ENCODE results near the gene PRIMA1.

PRIMA1 gene

GRCh38 chr14:93708800-93709199 lies 79.5 kb downstream of the PRIMA1 start:
- DNase-seq, result no peak

- DNase-seq, result no peak
Observed at GRCh38 chr14:93708311-93708734, 80.0 kb downstream of the PRIMA1 start.

GRCh38 chr14:93707475-93707874 lies 80.8 kb downstream of the PRIMA1 start:
- no peak for DNase-seq

GRCh38 chr14:93706360-93706955 lies 81.8 kb downstream of the PRIMA1 start:
- DNase-seq, result no peak

- no peak for DNase-seq
Observed at GRCh38 chr14:93705513-93706156, 82.7 kb downstream of the PRIMA1 start.

GRCh38 chr14:93703941-93704340 lies 84.3 kb downstream of the PRIMA1 start:
- DNase-seq, result no peak

- DNase-seq, result no peak
Observed at GRCh38 chr14:93702946-93703345, 85.3 kb downstream of the PRIMA1 start.

- no peak for DNase-seq
Observed at GRCh38 chr14:93701562-93701961, 86.7 kb downstream of the PRIMA1 start.

GRCh38 chr14:93700928-93701327 lies 87.4 kb downstream of the PRIMA1 start:
- no peak for DNase-seq

GRCh38 chr14:93693914-93694313 lies 94.4 kb downstream of the PRIMA1 start:
- no peak for DNase-seq

GRCh38 chr14:93691042-93691780 lies 97.1 kb downstream of the PRIMA1 start:
- no peak for DNase-seq

GRCh38 chr14:93690146-93690545 lies 98.1 kb downstream of the PRIMA1 start:
- no peak for DNase-seq

- no peak for DNase-seq
Observed at GRCh38 chr14:93688820-93689219, 99.5 kb downstream of the PRIMA1 start.

GRCh38 chr14:93688239-93688666 lies 100.0 kb downstream of the PRIMA1 start:
- DNase-seq, result no peak

- DNase-seq, result no peak
Observed at GRCh38 chr14:93686268-93686667, 102.0 kb downstream of the PRIMA1 start.

GRCh38 chr14:93685121-93685895 lies 103.0 kb downstream of the PRIMA1 start:
- DNase-seq, result no peak

GRCh38 chr14:93683226-93683625 lies 105.1 kb downstream of the PRIMA1 start:
- no peak for DNase-seq

GRCh38 chr14:93682459-93682858 lies 105.8 kb downstream of the PRIMA1 start:
- no peak for DNase-seq

- DNase-seq, result no peak
Observed at GRCh38 chr14:93676416-93676958, 111.8 kb downstream of the PRIMA1 start.

- no peak for DNase-seq
Observed at GRCh38 chr14:93675651-93676050, 112.6 kb downstream of the PRIMA1 start.

GRCh38 chr14:93674343-93674742 lies 113.9 kb downstream of the PRIMA1 start:
- DNase-seq, result no peak

- DNase-seq, result no peak
Observed at GRCh38 chr14:93669632-93670031, 118.7 kb downstream of the PRIMA1 start.
